ENCODE measurements around the gene NKX1-1. TPM values are rescaled to one million over a fixed set of nuclear protein-coding genes. Genes with fewer than 3 reads are reported as not detected.

NKX1-1 gene
- total RNA-seq, 2 donors from 2014 or later, result not detected

GRCh38 chr4:1370321-1371124, 35.7 kb downstream of the NKX1-1 start:
- H3K4me3 Mint-ChIP-seq, result no peak overlapping the region
- no peaks in the 10 kb centered on the region for H3K27me3 Mint-ChIP-seq
- peaks cover 4% of the 10 kb centered on the region for H3K36me3 Mint-ChIP-seq
- peak; percentile 41 for DNase-seq (ENCODE audit: low spot score)
- no peak overlapping the region for H3K27ac Mint-ChIP-seq
- no peaks in the 10 kb centered on the region for H3K9me3 Mint-ChIP-seq
- no peak for ATAC-seq
- H3K4me1 Mint-ChIP-seq (ENCODE audit: low read depth in 2 of 2), result no peaks in the 10 kb centered on the region

DNA sequence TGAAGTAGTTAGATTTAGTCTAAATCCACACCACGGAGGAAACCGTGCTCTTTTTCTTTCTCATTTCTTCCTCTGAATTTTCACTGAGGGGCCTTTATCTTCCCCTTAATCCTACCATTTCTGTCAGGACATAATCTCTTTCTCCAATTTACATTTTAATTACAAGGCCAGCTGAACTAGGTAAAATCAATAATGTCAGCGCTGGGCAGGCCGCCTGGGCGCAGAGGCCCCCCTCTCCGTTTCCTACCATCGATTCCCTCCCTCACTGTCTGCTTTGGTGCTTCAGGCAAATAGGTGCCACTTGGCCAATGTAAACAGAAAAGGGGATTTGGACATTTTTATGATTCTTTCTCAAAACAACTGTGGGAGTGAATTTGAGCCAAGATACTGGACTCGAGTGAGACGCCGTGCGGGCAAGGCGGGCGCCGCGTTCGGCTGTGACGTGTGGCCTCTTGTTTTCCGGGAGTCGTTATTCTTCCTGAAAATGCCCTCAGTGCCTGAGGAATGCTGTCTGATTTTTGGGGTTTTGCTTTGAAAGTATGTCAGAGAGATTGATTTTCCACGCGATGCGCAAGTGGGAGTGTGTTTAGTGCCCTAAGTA, 36.7 kb downstream of the NKX1-1 start:
- DNase-seq (ENCODE audit: low spot score), result peak; percentile 41
- Mint-ChIP-seq H3K4me1 (ENCODE audit: low read depth in 2 of 2) (no peaks in the 10 kb centered on the region), H3K27ac (no peak overlapping the region), H3K36me3 (peaks cover 4% of the 10 kb centered on the region), H3K27me3 (no peaks in the 10 kb centered on the region), H3K9me3 (no peaks in the 10 kb centered on the region), H3K4me3 (no peak overlapping the region)
- ATAC-seq, result no peak

GRCh38 chr4:1369091-1369450, 37.2 kb downstream of the NKX1-1 start:
- Mint-ChIP-seq H3K27ac (no peak overlapping the region), H3K9me3 (no peaks in the 10 kb centered on the region), H3K4me1 (ENCODE audit: low read depth in 2 of 2) (no peaks in the 10 kb centered on the region), H3K27me3 (no peaks in the 10 kb centered on the region), H3K4me3 (no peak overlapping the region), H3K36me3 (peaks cover 4% of the 10 kb centered on the region)
- ATAC-seq, result no peak
- no peak for DNase-seq (ENCODE audit: low spot score)

GRCh38 chr4:1368421-1369090, 37.7 kb downstream of the NKX1-1 start:
- Mint-ChIP-seq H3K27ac (no peak overlapping the region), H3K4me3 (no peak overlapping the region), H3K27me3 (no peaks in the 10 kb centered on the region), H3K36me3 (peaks cover 4% of the 10 kb centered on the region), H3K9me3 (no peaks in the 10 kb centered on the region), H3K4me1 (ENCODE audit: low read depth in 2 of 2) (no peaks in the 10 kb centered on the region)
- DNase-seq (ENCODE audit: low spot score) (peak; percentile 58), ATAC-seq (no peak)

GRCh38 chr4:1367936-1368289, 38.3 kb downstream of the NKX1-1 start:
- no peaks in the 10 kb centered on the region for H3K9me3 Mint-ChIP-seq
- H3K36me3 Mint-ChIP-seq, result peaks cover 4% of the 10 kb centered on the region
- H3K27ac Mint-ChIP-seq, result no peak overlapping the region
- no peak for ATAC-seq
- H3K27me3 Mint-ChIP-seq, result no peaks in the 10 kb centered on the region
- DNase-seq (ENCODE audit: low spot score), result peak; percentile 13
- H3K4me1 Mint-ChIP-seq (ENCODE audit: low read depth in 2 of 2), result no peaks in the 10 kb centered on the region
- no peak overlapping the region for H3K4me3 Mint-ChIP-seq

GRCh38 chr4:1367230-1367935, 38.9 kb downstream of the NKX1-1 start:
- DNase-seq (ENCODE audit: low spot score), result peak; percentile 56
- peak in 1 of 2 donors; percentile 22 for ATAC-seq

DNA sequence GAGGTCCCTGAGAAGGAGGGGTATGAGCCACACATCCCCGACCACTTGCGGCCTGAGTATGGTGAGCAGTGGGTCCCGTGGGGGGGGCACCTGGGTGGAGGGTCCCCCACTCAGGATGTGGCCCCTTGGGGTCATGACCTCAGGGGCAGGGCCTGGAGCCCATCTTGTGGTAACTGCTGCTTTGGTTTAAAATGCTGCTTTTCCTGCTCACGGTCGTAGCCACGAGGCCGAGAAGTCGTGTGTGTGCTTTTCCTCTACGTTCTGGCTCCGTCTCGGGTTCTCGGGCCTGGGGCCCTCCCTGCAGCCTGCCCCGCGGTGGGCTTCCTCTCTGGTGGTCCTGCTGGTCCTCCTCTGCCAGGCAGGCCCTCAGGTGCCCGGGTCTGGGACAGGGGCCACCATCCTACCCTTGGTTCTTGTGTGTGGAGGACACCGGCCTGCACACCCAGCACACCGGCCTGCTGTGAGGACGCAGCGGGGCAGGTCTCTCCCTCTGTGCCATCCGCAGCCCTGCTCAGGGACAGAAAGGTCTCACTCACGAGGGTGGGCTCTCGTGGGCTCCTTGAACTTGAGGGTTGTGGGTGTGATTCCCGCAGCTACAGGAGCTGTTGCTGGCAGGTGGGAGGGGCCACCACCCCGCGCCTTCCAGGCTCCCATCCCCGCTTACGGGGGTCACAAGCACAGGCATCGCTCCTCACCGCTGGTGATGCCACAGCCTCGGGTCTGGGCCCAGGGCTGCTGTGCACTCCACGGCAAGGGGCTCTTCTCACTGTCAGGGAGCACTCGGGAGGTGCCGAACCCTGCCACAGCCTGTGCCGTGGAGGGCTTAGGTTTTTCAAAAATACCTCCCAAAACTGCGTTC, 39.6 kb downstream of the NKX1-1 start:
- peak; percentile 58 for DNase-seq (ENCODE audit: low spot score)
- no peaks in the 10 kb centered on the region for H3K36me3 Mint-ChIP-seq
- no peak overlapping the region for H3K4me3 Mint-ChIP-seq
- H3K9me3 Mint-ChIP-seq, result no peaks in the 10 kb centered on the region
- H3K4me1 Mint-ChIP-seq (ENCODE audit: low read depth in 2 of 2), result no peaks in the 10 kb centered on the region
- H3K27ac Mint-ChIP-seq, result no peak overlapping the region
- ATAC-seq, result no peak
- no peaks in the 10 kb centered on the region for H3K27me3 Mint-ChIP-seq

More at GRCh38 chr4:1367230-1367935, 38.9 kb downstream of the NKX1-1 start:
- H3K4me1 Mint-ChIP-seq (ENCODE audit: low read depth in 2 of 2), result no peaks in the 10 kb centered on the region
- no peaks in the 10 kb centered on the region for H3K27me3 Mint-ChIP-seq
- H3K36me3 Mint-ChIP-seq, result peaks cover 4% of the 10 kb centered on the region
- no peak overlapping the region for H3K27ac Mint-ChIP-seq
- H3K9me3 Mint-ChIP-seq, result no peaks in the 10 kb centered on the region
- no peak overlapping the region for H3K4me3 Mint-ChIP-seq

GRCh38 chr4:1365271-1366178, 40.7 kb downstream of the NKX1-1 start:
- no peak overlapping the region for H3K4me3 Mint-ChIP-seq
- no peaks in the 10 kb centered on the region for H3K36me3 Mint-ChIP-seq
- no peaks in the 10 kb centered on the region for H3K27me3 Mint-ChIP-seq
- no peak for DNase-seq (ENCODE audit: low spot score)
- no peaks in the 10 kb centered on the region for H3K9me3 Mint-ChIP-seq
- ATAC-seq, result no peak
- H3K4me1 Mint-ChIP-seq (ENCODE audit: low read depth in 2 of 2), result no peaks in the 10 kb centered on the region
- no peak overlapping the region for H3K27ac Mint-ChIP-seq

DNA sequence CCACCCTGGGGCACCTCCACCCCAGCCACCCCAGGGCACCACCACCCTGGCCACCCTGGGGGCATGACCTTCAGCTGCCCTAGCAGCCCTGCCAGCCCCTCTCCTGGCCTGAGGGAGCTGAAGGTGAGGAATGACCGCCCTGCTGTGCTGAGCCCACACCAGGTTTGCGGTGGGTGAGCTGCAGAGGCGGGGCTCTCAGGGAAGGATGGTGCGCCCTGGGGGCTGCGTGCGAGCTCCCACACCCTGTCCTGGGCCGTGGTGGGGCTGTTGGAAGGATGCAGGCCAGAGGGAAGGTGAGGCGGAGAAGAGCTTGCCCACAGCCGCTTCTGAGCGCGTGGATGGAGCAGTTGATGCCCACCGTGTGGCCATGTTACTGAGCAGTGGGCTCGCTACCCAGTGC, 41.5 kb downstream of the NKX1-1 start:
- no peaks in the 10 kb centered on the region for H3K27me3 Mint-ChIP-seq

DNA sequence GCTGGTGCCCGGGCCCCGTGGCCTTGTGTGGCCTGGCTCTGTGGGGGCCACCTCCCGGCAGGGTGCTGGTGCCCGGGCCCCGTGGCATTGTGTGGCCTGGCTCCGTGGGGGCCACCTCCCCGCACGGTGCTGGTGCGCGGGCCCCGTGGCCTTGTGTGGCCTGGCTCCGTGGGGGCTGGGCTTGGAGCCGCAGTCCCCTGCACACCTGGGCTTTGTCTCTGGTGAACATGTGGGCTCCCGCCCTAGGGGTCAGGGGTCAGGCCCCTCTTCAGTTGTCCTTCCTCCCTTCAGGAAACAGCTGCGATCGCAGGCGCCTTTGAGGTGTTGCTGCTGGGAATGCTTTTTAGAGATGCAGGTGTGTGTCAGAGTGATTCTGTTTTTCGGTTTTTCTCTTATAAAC, 42.0 kb downstream of the NKX1-1 start:
- Mint-ChIP-seq H3K27ac (no peak overlapping the region), H3K36me3 (no peaks in the 10 kb centered on the region), H3K9me3 (no peaks in the 10 kb centered on the region), H3K4me3 (no peak overlapping the region), H3K4me1 (ENCODE audit: low read depth in 2 of 2) (no peaks in the 10 kb centered on the region), H3K27me3 (no peaks in the 10 kb centered on the region)
- DNase-seq (ENCODE audit: low spot score) (no peak), ATAC-seq (no peak)

More for the DNA sequence above, 41.5 kb downstream of the NKX1-1 start:
- H3K36me3 Mint-ChIP-seq, result no peaks in the 10 kb centered on the region
- DNase-seq (ENCODE audit: low spot score) (no peak), ATAC-seq (no peak)
- no peaks in the 10 kb centered on the region for H3K9me3 Mint-ChIP-seq
- H3K4me3 Mint-ChIP-seq, result no peak overlapping the region
- no peak overlapping the region for H3K27ac Mint-ChIP-seq
- H3K4me1 Mint-ChIP-seq (ENCODE audit: low read depth in 2 of 2), result no peaks in the 10 kb centered on the region

DNA sequence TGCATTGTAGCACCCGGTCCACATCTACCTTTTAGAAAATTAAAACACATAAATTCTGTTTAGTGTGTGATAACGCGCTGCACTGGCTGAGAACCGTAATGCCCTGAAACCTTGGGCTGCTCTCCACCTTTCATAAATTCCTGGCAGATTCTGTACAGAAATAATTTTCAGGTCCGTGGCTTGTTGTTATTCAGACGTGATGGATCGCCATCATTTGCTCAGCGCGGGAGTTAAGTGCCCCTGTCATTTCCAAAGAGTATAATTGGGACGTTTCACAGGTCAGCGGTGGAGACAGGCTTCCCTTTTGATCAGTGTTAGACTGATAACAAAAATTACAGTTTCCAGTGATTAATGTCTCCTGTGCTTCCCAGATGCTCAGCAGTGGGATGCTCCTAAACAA, 42.7 kb downstream of the NKX1-1 start:
- H3K4me3 Mint-ChIP-seq, result no peak overlapping the region
- no peak for DNase-seq (ENCODE audit: low spot score)
- no peak for ATAC-seq
- no peaks in the 10 kb centered on the region for H3K27me3 Mint-ChIP-seq
- no peaks in the 10 kb centered on the region for H3K36me3 Mint-ChIP-seq
- no peak overlapping the region for H3K27ac Mint-ChIP-seq
- H3K9me3 Mint-ChIP-seq, result no peaks in the 10 kb centered on the region
- H3K4me1 Mint-ChIP-seq (ENCODE audit: low read depth in 2 of 2), result no peaks in the 10 kb centered on the region

GRCh38 chr4:1362521-1362920, 43.7 kb downstream of the NKX1-1 start:
- H3K36me3 Mint-ChIP-seq, result no peaks in the 10 kb centered on the region
- no peaks in the 10 kb centered on the region for H3K27me3 Mint-ChIP-seq
- H3K27ac Mint-ChIP-seq, result no peak overlapping the region
- H3K9me3 Mint-ChIP-seq, result no peaks in the 10 kb centered on the region
- ATAC-seq (no peak), DNase-seq (ENCODE audit: low spot score) (no peak)
- H3K4me3 Mint-ChIP-seq, result no peak overlapping the region
- H3K4me1 Mint-ChIP-seq (ENCODE audit: low read depth in 2 of 2), result no peaks in the 10 kb centered on the region
